ENCODE measurements around the gene INTS7. TPM values are rescaled to one million over a fixed set of nuclear protein-coding genes. Genes with fewer than 3 reads are reported as not detected.

Gene INTS7
- polyA plus RNA-seq, 1 of the 3 experiments (the other 2 are of a cell fraction) = 8.7 TPM

- WGBS (ENCODE audit: low lambda C conversion rate) = 96% methylated on average over 2 of the region's 2 CpGs
- Histone ChIP-seq H2AFZ (ENCODE audit: low read depth) (no peak overlapping the region), H3K79me2 (ENCODE audit: insufficient read depth) (no peaks in the 10 kb centered on the region), H3K9me3 (no peaks in the 10 kb centered on the region), H3K9me2 (no peaks in the 10 kb centered on the region), H4K20me1 (ENCODE audit: insufficient read depth) (no peaks in the 10 kb centered on the region), H3K27ac (ENCODE audit: low read depth in 2 of 2, low read length in 1 of 2) (no peak overlapping the region), H3K27me3 (ENCODE audit: insufficient read depth) (no peaks in the 10 kb centered on the region), H3K4me2 (no peak overlapping the region), H3F3A (replicated peaks; ENCODE audit: insufficient read depth) (no peaks in the 10 kb centered on the region), H3K36me3 (replicated peaks in 1 of 2; ENCODE audit: control insufficient read depth in 1 of 2, insufficient read depth in 2 of 2, low read length in 1 of 2) (peaks cover 15 to 33% of the 10 kb centered on the region in 2 experiments), H3K9ac (no peak overlapping the region), H3K4me1 (ENCODE audit: control insufficient read depth in 1 of 2, insufficient read depth in 2 of 2, low read depth in 1 of 2, low read length in 1 of 2) (no peaks in the 10 kb centered on the region; a peak in 1 of 4 replicates), H3K4me3 (ENCODE audit: low read depth in 2 of 2, low read length in 1 of 2) (no peak overlapping the region)
- ChIA-PET CTCF (no interaction called here), POLR2A (no interaction called here)
- no peak for TF ChIP-seq YY1 (IDR thresholded peaks at IDR 0.05; ENCODE audit: low read depth)
- no peak for TF ChIP-seq TCF12 (IDR thresholded peaks at IDR 0.05)
- no peak for TF ChIP-seq REST (IDR thresholded peaks at IDR 0.05; ENCODE audit: low read depth, low read length)
- TF ChIP-seq CTCF (IDR thresholded peaks at IDR 0.05) = no peak
- no peak for TF ChIP-seq RAD21 (IDR thresholded peaks at IDR 0.05; ENCODE audit: low read length)
- DNase-seq = no peak
Measured at GRCh38 chr1:211952299-211952698, 83.1 kb downstream of the INTS7 start.

GRCh38 chr1:211951856-211952255 lies 83.5 kb downstream of the INTS7 start:
- H3K79me2 ChIP-seq (ENCODE audit: insufficient read depth) = no peaks in the 10 kb centered on the region
- peaks cover 11 to 33% of the 10 kb centered on the region in 2 experiments for H3K36me3 ChIP-seq (replicated peaks in 1 of 2; ENCODE audit: control insufficient read depth in 1 of 2, insufficient read depth in 2 of 2, low read length in 1 of 2)
- no peak overlapping the region for H3K9ac ChIP-seq
- no peak overlapping the region for H3K27ac ChIP-seq (ENCODE audit: low read depth in 2 of 2, low read length in 1 of 2)
- no peak overlapping the region for H2AFZ ChIP-seq (ENCODE audit: low read depth)
- no peaks in the 10 kb centered on the region; a peak in 1 of 4 replicates for H3K4me1 ChIP-seq (ENCODE audit: control insufficient read depth in 1 of 2, insufficient read depth in 2 of 2, low read depth in 1 of 2, low read length in 1 of 2)
- ChIA-PET CTCF (no interaction called here), POLR2A (no interaction called here)
- no peak overlapping the region for H3K4me3 ChIP-seq (ENCODE audit: low read depth in 2 of 2, low read length in 1 of 2)
- H3K4me2 ChIP-seq = no peak overlapping the region
- H4K20me1 ChIP-seq (ENCODE audit: insufficient read depth) = no peaks in the 10 kb centered on the region
- TF ChIP-seq SMC3 (IDR thresholded peaks at IDR 0.05; ENCODE audit: low read depth, low read length) (no peak), CHD2 (IDR thresholded peaks at IDR 0.05; ENCODE audit: low read length, partially characterized antibody) (no peak), PBX3 (IDR thresholded peaks at IDR 0.05) (0 out of 2 replicates have a peak, but pooled peaks have one; percentile 4), MEF2A (IDR thresholded peaks at IDR 0.05; ENCODE audit: borderline replicate concordance, low read depth) (no peak), FOSL2 (IDR thresholded peaks at IDR 0.05; ENCODE audit: borderline replicate concordance, low read depth) (peak; percentile 57; the same call in 1 of the 2 replicates), ELF1 (IDR thresholded peaks at IDR 0.05) (no peak), JUND (IDR thresholded peaks at IDR 0.05) (peak; percentile 42; the same call in 1 of the 2 replicates), GABPA (IDR thresholded peaks at IDR 0.05; ENCODE audit: low read depth) (no peak), TCF12 (IDR thresholded peaks at IDR 0.05) (peak; percentile 29; the same call in 1 of the 2 replicates), RCOR1 (IDR thresholded peaks at IDR 0.05; ENCODE audit: low read length) (no peak)
- no peaks in the 10 kb centered on the region for H3K9me2 ChIP-seq
- H3K9me3 ChIP-seq = no peaks in the 10 kb centered on the region
- H3K27me3 ChIP-seq (ENCODE audit: insufficient read depth) = no peaks in the 10 kb centered on the region
- no peak for DNase-seq
- no peaks in the 10 kb centered on the region for H3F3A ChIP-seq (replicated peaks; ENCODE audit: insufficient read depth)
